ENCODE results near the gene BRD4.

Gene BRD4

DNA sequence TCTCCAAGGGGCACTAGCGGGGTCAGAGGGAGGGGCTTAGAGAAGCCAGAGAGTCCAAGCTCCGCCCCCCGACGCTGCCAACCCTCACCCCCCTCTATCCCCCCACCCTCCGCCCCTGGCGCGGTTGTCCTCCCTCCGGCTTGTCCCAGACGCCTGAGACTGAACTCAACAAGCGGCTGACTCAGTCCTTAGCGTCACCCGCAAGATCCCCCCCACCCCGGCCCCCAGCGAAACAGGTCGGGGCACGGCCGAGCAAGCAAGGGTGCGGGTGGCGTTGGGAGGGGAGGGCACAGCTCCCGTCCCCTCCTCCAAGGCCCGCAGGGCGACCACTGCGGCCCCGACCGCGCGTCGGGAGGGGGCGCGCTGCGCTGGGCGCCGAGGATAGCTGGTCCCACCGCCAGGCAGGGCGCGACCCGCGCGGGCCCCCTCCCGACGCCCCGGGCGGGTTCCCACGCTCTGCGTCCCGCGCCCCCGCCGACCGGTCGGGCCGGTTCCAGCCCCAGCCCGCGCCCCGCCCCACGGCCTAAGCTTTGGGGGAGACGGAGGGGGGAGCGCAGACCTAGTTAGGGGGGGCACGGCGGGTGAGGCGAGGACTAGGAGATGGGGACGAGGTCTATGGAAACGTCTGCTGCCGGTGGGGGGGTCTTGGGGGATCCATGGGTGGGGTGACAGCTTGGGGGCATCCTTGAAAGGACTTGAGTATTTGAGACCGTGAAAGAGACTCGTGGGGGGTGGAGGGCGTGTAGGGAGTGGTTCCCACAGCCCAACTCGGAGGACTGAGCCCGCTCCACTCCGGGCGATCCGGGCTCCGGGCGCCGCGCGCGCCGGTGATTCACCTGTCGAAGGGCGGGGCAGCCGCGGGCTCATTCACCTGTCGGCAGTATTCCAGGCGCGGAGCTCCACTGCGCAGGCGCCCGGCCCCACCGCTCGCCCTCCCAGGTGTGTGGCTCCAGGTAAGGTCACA, 136.7 kb downstream of the BRD4 start:
- H3K4me1 ChIP-seq (ENCODE audit: control insufficient read depth, insufficient read depth, low read length): peaks cover 11% of the 10 kb centered on the region
- H3K9ac ChIP-seq (ENCODE audit: low read length): no peak overlapping the region
- peak overlapping the region; percentile 62 for H3K4me3 ChIP-seq (ENCODE audit: low read depth, low read length)
- no peaks in the 10 kb centered on the region for H3K27me3 ChIP-seq (ENCODE audit: control insufficient read depth, insufficient read depth, low read length)
- no peak overlapping the region; the same call in 1 of the 2 replicates for H3K27ac ChIP-seq (ENCODE audit: low read depth, low read length)
- no peaks in the 10 kb centered on the region for H3K9me3 ChIP-seq (ENCODE audit: control insufficient read depth, insufficient read depth, low read depth, low read length)
- H3K36me3 ChIP-seq (ENCODE audit: control insufficient read depth, insufficient read depth, low read length): peaks cover 45% of the 10 kb centered on the region

DNA sequence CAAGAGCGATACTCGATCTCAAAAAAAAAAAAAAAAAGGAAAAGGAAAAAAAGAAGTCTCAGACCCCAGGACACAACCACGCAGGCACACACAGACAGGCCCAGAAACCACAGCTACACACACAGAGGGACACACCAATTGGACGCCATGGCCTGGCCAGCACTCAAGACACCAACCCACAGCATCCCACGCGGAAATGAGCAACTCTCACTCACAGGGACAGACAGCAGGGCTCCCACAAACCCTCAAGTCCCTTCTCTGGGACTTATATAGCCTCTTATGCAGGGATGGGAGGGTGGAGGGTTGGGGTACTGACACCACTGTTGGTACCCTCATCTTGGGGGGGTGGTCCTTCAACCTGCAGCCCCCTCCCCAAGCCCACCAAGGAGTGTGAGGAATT, 137.4 kb downstream of the BRD4 start:
- no peaks in the 10 kb centered on the region for H3K27me3 ChIP-seq (ENCODE audit: control insufficient read depth, insufficient read depth, low read length)
- H3K36me3 ChIP-seq (ENCODE audit: control insufficient read depth, insufficient read depth, low read length): peaks cover 50% of the 10 kb centered on the region
- H3K9ac ChIP-seq (ENCODE audit: low read length): no peak overlapping the region
- H3K4me1 ChIP-seq (ENCODE audit: control insufficient read depth, insufficient read depth, low read length): peaks cover 11% of the 10 kb centered on the region
- H3K9me3 ChIP-seq (ENCODE audit: control insufficient read depth, insufficient read depth, low read depth, low read length): no peaks in the 10 kb centered on the region
- peak overlapping the region; percentile 62 for H3K4me3 ChIP-seq (ENCODE audit: low read depth, low read length)
- no peak overlapping the region for H3K27ac ChIP-seq (ENCODE audit: low read depth, low read length)

- H3K27me3 ChIP-seq (ENCODE audit: control insufficient read depth, insufficient read depth, low read length): no peaks in the 10 kb centered on the region
- peaks cover 4% of the 10 kb centered on the region for H3K4me1 ChIP-seq (ENCODE audit: control insufficient read depth, insufficient read depth, low read length)
- H3K4me3 ChIP-seq (ENCODE audit: low read depth, low read length): no peak overlapping the region
- H3K36me3 ChIP-seq (ENCODE audit: control insufficient read depth, insufficient read depth, low read length): peaks cover 60% of the 10 kb centered on the region
- H3K9me3 ChIP-seq (ENCODE audit: control insufficient read depth, insufficient read depth, low read depth, low read length): no peaks in the 10 kb centered on the region
- H3K9ac ChIP-seq (ENCODE audit: low read length): no peak overlapping the region
- no peak overlapping the region for H3K27ac ChIP-seq (ENCODE audit: low read depth, low read length)
Measured at GRCh38 chr19:15191982-15192381, 140.4 kb downstream of the BRD4 start.

DNA sequence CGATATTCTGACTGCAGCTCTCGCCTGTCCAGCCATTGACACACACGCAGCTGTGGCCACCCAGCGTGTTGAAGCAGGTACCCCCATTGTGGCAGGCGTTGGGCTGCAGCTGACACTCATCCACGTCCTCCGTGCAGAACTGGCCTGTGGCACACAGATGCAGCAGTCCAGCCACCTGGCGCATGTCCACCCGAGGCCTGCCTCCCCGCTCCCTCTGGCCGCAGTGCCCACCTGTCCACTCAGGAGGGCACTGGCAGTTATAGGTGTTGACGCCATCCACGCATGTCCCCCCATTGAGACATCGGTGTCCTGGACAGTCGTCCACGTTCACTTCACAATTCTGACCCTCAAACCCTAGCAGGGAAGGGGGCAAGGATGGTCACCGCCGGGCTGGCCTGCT, 140.8 kb downstream of the BRD4 start:
- H3K9me3 ChIP-seq (ENCODE audit: control insufficient read depth, insufficient read depth, low read depth, low read length): no peaks in the 10 kb centered on the region
- H3K9ac ChIP-seq (ENCODE audit: low read length): no peak overlapping the region
- peaks cover 4% of the 10 kb centered on the region for H3K4me1 ChIP-seq (ENCODE audit: control insufficient read depth, insufficient read depth, low read length)
- no peak overlapping the region for H3K27ac ChIP-seq (ENCODE audit: low read depth, low read length)
- no peak overlapping the region for H3K4me3 ChIP-seq (ENCODE audit: low read depth, low read length)
- H3K27me3 ChIP-seq (ENCODE audit: control insufficient read depth, insufficient read depth, low read length): no peaks in the 10 kb centered on the region
- H3K36me3 ChIP-seq (ENCODE audit: control insufficient read depth, insufficient read depth, low read length): peaks cover 60% of the 10 kb centered on the region

DNA sequence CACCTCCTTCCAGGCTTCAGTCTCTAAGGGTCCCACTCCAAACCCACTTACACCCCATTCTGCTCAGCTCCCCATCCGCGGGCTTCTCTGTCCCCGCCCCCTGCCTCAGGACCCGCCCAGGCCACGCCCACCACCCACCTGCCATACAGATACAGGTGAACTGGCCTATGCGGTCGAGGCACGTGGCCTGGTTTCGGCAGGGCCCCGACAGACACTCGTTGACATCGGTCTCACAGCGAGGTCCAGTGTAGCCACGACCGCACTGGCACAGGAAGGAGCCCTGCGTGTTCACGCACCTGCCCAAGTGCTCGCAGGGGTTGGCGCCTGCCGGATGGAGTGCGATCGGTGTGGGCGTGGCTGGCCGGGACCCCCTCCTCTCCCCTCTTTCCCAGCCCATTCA, 143.5 kb downstream of the BRD4 start:
- Histone ChIP-seq H3K9ac (ENCODE audit: low read length) (no peak overlapping the region), H3K27me3 (ENCODE audit: control insufficient read depth, insufficient read depth, low read length) (no peaks in the 10 kb centered on the region), H3K27ac (ENCODE audit: low read depth, low read length) (no peak overlapping the region), H3K4me1 (ENCODE audit: control insufficient read depth, insufficient read depth, low read length) (no peaks in the 10 kb centered on the region), H3K36me3 (ENCODE audit: control insufficient read depth, insufficient read depth, low read length) (peaks cover 85% of the 10 kb centered on the region), H3K4me3 (ENCODE audit: low read depth, low read length) (no peak overlapping the region), H3K9me3 (ENCODE audit: control insufficient read depth, insufficient read depth, low read depth, low read length) (no peaks in the 10 kb centered on the region)

DNA sequence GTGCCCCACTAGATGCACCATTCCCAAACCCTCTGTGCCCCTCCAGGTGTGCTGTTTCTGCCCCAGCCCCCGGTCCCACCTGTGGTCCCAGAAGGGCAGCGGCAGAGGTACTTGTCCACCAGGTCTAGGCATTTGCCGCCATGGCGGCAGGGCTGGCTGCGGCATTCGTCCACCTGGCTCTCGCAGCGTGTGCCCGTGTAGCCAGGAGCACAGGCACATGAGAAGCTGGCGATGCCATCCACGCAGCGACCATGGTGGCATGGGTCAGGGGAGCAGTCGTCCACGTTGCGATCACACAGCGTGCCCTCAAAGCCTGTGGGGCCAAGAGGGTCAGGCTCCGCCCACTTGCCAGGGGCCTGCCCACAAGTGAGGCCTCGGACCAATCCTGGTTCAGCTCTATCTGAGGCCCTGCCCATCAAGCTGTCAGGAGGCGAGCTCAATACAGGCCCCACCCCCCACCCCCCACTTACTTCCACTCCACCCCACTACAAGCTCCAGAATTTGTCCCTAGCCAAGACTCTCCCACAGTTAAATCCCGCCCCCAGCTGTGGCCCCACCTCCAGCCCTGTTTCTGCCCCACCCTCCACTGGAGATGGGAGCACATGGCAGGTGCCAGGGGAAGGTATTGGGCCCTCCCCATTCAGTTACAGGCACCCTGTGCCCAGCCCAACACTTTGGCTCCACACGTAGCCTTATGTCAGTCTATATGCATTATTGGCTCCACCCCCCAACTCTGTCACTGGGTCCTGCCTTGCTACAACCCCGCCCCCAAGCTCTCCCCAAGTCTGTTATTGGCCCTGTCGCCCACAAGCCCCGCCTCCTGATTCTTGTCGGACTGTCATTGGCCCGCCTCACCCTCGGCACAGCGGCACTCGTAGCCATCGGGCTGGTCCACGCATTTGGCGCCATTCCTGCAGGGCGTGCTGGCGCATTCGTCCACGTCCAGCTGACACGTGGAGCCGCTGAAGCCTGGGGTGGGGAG, 145.0 kb downstream of the BRD4 start:
- H3K27ac ChIP-seq (ENCODE audit: low read depth, low read length): no peak overlapping the region
- H3K4me1 ChIP-seq (ENCODE audit: control insufficient read depth, insufficient read depth, low read length): no peaks in the 10 kb centered on the region
- H3K4me3 ChIP-seq (ENCODE audit: low read depth, low read length): no peak overlapping the region
- no peaks in the 10 kb centered on the region for H3K9me3 ChIP-seq (ENCODE audit: control insufficient read depth, insufficient read depth, low read depth, low read length)
- no peak overlapping the region for H3K9ac ChIP-seq (ENCODE audit: low read length)
- no peaks in the 10 kb centered on the region for H3K27me3 ChIP-seq (ENCODE audit: control insufficient read depth, insufficient read depth, low read length)
- peaks cover 78% of the 10 kb centered on the region for H3K36me3 ChIP-seq (ENCODE audit: control insufficient read depth, insufficient read depth, low read length)
